ENCODE results near the gene SLC39A11.

The SLC39A11 gene

GRCh38 chr17:72969293-72969906, 123.1 kb downstream of the SLC39A11 start:
- no peaks in the 10 kb centered on the region for H3K9me3 ChIP-seq (ENCODE audit: low read length)
- no peak overlapping the region for H3K4me3 ChIP-seq (ENCODE audit: low read depth in 1 of 2, low read length in 2 of 2)
- no peak overlapping the region for H3K27ac ChIP-seq (ENCODE audit: low read depth, low read length)
- no peak overlapping the region for H3K9ac ChIP-seq (ENCODE audit: low read length)
- no peaks in the 10 kb centered on the region for H3K36me3 ChIP-seq (ENCODE audit: insufficient read depth, low read length)
- H3K4me1 ChIP-seq (ENCODE audit: insufficient read depth, low read length) = no peaks in the 10 kb centered on the region
- H3K27me3 ChIP-seq (ENCODE audit: control insufficient read depth in 1 of 2, insufficient read depth in 2 of 2, low read length in 2 of 2) = no peaks in the 10 kb centered on the region

GRCh38 chr17:72968798-72969197, 123.7 kb downstream of the SLC39A11 start:
- Histone ChIP-seq H3K27ac (ENCODE audit: low read depth, low read length) (no peak overlapping the region), H3K9me3 (ENCODE audit: low read length) (no peaks in the 10 kb centered on the region), H3K4me1 (ENCODE audit: insufficient read depth, low read length) (no peaks in the 10 kb centered on the region), H3K27me3 (ENCODE audit: control insufficient read depth in 1 of 2, insufficient read depth in 2 of 2, low read length in 2 of 2) (no peaks in the 10 kb centered on the region), H3K4me3 (ENCODE audit: low read depth in 1 of 2, low read length in 2 of 2) (no peak overlapping the region), H3K9ac (ENCODE audit: low read length) (no peak overlapping the region), H3K36me3 (ENCODE audit: insufficient read depth, low read length) (no peaks in the 10 kb centered on the region)

- no peak overlapping the region for H3K9ac ChIP-seq (ENCODE audit: low read length)
- no peak overlapping the region for H3K27ac ChIP-seq (ENCODE audit: low read depth, low read length)
- no peaks in the 10 kb centered on the region for H3K27me3 ChIP-seq (ENCODE audit: control insufficient read depth in 1 of 2, insufficient read depth in 2 of 2, low read length in 2 of 2)
- no peaks in the 10 kb centered on the region for H3K9me3 ChIP-seq (ENCODE audit: low read length)
- H3K36me3 ChIP-seq (ENCODE audit: insufficient read depth, low read length) = no peaks in the 10 kb centered on the region
- no peaks in the 10 kb centered on the region for H3K4me1 ChIP-seq (ENCODE audit: insufficient read depth, low read length)
- H3K4me3 ChIP-seq (ENCODE audit: low read depth in 1 of 2, low read length in 2 of 2) = no peak overlapping the region
Measured at GRCh38 chr17:72967977-72968585, 124.4 kb downstream of the SLC39A11 start.

GRCh38 chr17:72967277-72967970, 125.1 kb downstream of the SLC39A11 start:
- H3K9me3 ChIP-seq (ENCODE audit: low read length) = no peaks in the 10 kb centered on the region
- H3K4me1 ChIP-seq (ENCODE audit: insufficient read depth, low read length) = no peaks in the 10 kb centered on the region
- no peaks in the 10 kb centered on the region for H3K27me3 ChIP-seq (ENCODE audit: control insufficient read depth in 1 of 2, insufficient read depth in 2 of 2, low read length in 2 of 2)
- no peak overlapping the region for H3K4me3 ChIP-seq (ENCODE audit: low read depth in 1 of 2, low read length in 2 of 2)
- H3K27ac ChIP-seq (ENCODE audit: low read depth, low read length) = no peak overlapping the region
- H3K36me3 ChIP-seq (ENCODE audit: insufficient read depth, low read length) = no peaks in the 10 kb centered on the region
- H3K9ac ChIP-seq (ENCODE audit: low read length) = no peak overlapping the region

GRCh38 chr17:72962106-72962505, 130.4 kb downstream of the SLC39A11 start:
- Histone ChIP-seq H3K4me3 (ENCODE audit: low read depth in 1 of 2, low read length in 2 of 2) (no peak overlapping the region), H3K27ac (ENCODE audit: low read depth, low read length) (no peak overlapping the region), H3K36me3 (ENCODE audit: insufficient read depth, low read length) (no peaks in the 10 kb centered on the region), H3K4me1 (ENCODE audit: insufficient read depth, low read length) (no peaks in the 10 kb centered on the region), H3K9ac (ENCODE audit: low read length) (no peak overlapping the region), H3K9me3 (ENCODE audit: low read length) (no peaks in the 10 kb centered on the region), H3K27me3 (ENCODE audit: control insufficient read depth in 1 of 2, insufficient read depth in 2 of 2, low read length in 2 of 2) (no peaks in the 10 kb centered on the region)

GRCh38 chr17:72955391-72956140, 136.9 kb downstream of the SLC39A11 start:
- Histone ChIP-seq H3K9ac (ENCODE audit: low read length) (no peak overlapping the region), H3K9me3 (ENCODE audit: low read length) (no peaks in the 10 kb centered on the region), H3K27me3 (ENCODE audit: control insufficient read depth in 1 of 2, insufficient read depth in 2 of 2, low read length in 2 of 2) (no peaks in the 10 kb centered on the region), H3K27ac (ENCODE audit: low read depth, low read length) (no peak overlapping the region), H3K36me3 (ENCODE audit: insufficient read depth, low read length) (no peaks in the 10 kb centered on the region), H3K4me3 (ENCODE audit: low read depth in 1 of 2, low read length in 2 of 2) (no peak overlapping the region), H3K4me1 (ENCODE audit: insufficient read depth, low read length) (no peaks in the 10 kb centered on the region)

- H3K27ac ChIP-seq (ENCODE audit: low read depth, low read length) = no peak overlapping the region
- no peak overlapping the region for H3K9ac ChIP-seq (ENCODE audit: low read length)
- no peaks in the 10 kb centered on the region for H3K36me3 ChIP-seq (ENCODE audit: insufficient read depth, low read length)
- H3K9me3 ChIP-seq (ENCODE audit: low read length) = no peaks in the 10 kb centered on the region
- no peak overlapping the region for H3K4me3 ChIP-seq (ENCODE audit: low read depth in 1 of 2, low read length in 2 of 2)
- H3K27me3 ChIP-seq (ENCODE audit: control insufficient read depth in 1 of 2, insufficient read depth in 2 of 2, low read length in 2 of 2) = no peaks in the 10 kb centered on the region
- no peaks in the 10 kb centered on the region for H3K4me1 ChIP-seq (ENCODE audit: insufficient read depth, low read length)
Measured at GRCh38 chr17:72954579-72954978, 137.9 kb downstream of the SLC39A11 start.

GRCh38 chr17:72953621-72954020, 138.9 kb downstream of the SLC39A11 start:
- Histone ChIP-seq H3K4me1 (ENCODE audit: insufficient read depth, low read length) (no peaks in the 10 kb centered on the region), H3K36me3 (ENCODE audit: insufficient read depth, low read length) (no peaks in the 10 kb centered on the region), H3K4me3 (ENCODE audit: low read depth in 1 of 2, low read length in 2 of 2) (no peak overlapping the region), H3K9ac (ENCODE audit: low read length) (no peak overlapping the region), H3K27me3 (ENCODE audit: control insufficient read depth in 1 of 2, insufficient read depth in 2 of 2, low read length in 2 of 2) (no peaks in the 10 kb centered on the region), H3K9me3 (ENCODE audit: low read length) (no peaks in the 10 kb centered on the region), H3K27ac (ENCODE audit: low read depth, low read length) (no peak overlapping the region)

- Histone ChIP-seq H3K4me1 (ENCODE audit: insufficient read depth, low read length) (no peaks in the 10 kb centered on the region), H3K4me3 (ENCODE audit: low read depth in 1 of 2, low read length in 2 of 2) (no peak overlapping the region), H3K9ac (ENCODE audit: low read length) (no peak overlapping the region), H3K27me3 (ENCODE audit: control insufficient read depth in 1 of 2, insufficient read depth in 2 of 2, low read length in 2 of 2) (no peaks in the 10 kb centered on the region), H3K9me3 (ENCODE audit: low read length) (no peaks in the 10 kb centered on the region), H3K27ac (ENCODE audit: low read depth, low read length) (no peak overlapping the region), H3K36me3 (ENCODE audit: insufficient read depth, low read length) (no peaks in the 10 kb centered on the region)
Measured at GRCh38 chr17:72952641-72953315, 139.7 kb downstream of the SLC39A11 start.

- H3K36me3 ChIP-seq (ENCODE audit: insufficient read depth, low read length) = no peaks in the 10 kb centered on the region
- H3K4me1 ChIP-seq (ENCODE audit: insufficient read depth, low read length) = no peaks in the 10 kb centered on the region
- no peak overlapping the region for H3K27ac ChIP-seq (ENCODE audit: low read depth, low read length)
- no peaks in the 10 kb centered on the region for H3K9me3 ChIP-seq (ENCODE audit: low read length)
- H3K27me3 ChIP-seq (ENCODE audit: control insufficient read depth in 1 of 2, insufficient read depth in 2 of 2, low read length in 2 of 2) = no peaks in the 10 kb centered on the region
- no peak overlapping the region for H3K4me3 ChIP-seq (ENCODE audit: low read depth in 1 of 2, low read length in 2 of 2)
- H3K9ac ChIP-seq (ENCODE audit: low read length) = no peak overlapping the region
Measured at GRCh38 chr17:72952220-72952619, 140.3 kb downstream of the SLC39A11 start.

Data from muscle layer of colon (tissue), 2 donors.